Erythroblast (primary cell): ENCODE measurements around the gene PPP3CA.

ENCODE experiments used
- GATA1 ChIP-seq: IDR thresholded peaks from 2 replicates; pipeline ENCODE4 v1.6.1; 2011; ENCODE audit warnings: low read depth, mild to moderate bottlenecking, control low read depth, low read length, moderate library complexity
- POLR2A ChIP-seq: IDR thresholded peaks from 2 replicates; pipeline ENCODE4 v1.6.1; 2011; ENCODE audit warnings: mild to moderate bottlenecking, low read length

DNA sequence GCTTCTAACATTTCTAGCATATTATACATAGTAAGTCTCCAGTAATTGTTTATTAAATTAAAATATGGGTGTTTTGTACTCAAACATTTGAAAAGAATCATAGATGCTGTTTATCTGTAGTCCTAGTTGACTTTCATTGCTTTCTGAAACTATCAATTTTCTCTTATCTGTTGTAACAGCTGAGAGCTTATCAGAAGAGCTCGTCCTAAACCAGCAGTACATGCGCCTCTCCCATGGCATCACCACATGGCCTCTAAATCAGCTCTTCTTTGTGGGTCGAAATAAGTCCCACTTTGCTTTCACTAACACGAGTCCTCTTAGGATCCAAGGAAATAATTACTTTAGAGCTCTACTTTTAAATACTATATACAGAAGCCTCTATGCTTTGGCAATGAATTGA, 55.1 kb downstream of the PPP3CA start:
- TF ChIP-seq POLR2A = no peak
- peak; percentile 12 for TF ChIP-seq GATA1
